CD4-positive, alpha-beta T cell treated with Interleukin-6 at 100 ng/mL for 8 hours (primary cell): ENCODE data around the gene YES1.
A peak's percentile ranks its signal among the peaks of the same experiment; 100 is the strongest.

Experiments used
- DNase-seq: peaks from one replicate; pipeline ENCODE4 v3.0.0-alpha.2; 2020; ENCODE audit warnings: mixed read lengths, low spot score

The YES1 gene

GRCh38 chr18:725646-726045 lies 86.4 kb downstream of the YES1 start:
- no peak for DNase-seq

GRCh38 chr18:723541-724080 lies 88.4 kb downstream of the YES1 start:
- DNase-seq, result no peak

DNA sequence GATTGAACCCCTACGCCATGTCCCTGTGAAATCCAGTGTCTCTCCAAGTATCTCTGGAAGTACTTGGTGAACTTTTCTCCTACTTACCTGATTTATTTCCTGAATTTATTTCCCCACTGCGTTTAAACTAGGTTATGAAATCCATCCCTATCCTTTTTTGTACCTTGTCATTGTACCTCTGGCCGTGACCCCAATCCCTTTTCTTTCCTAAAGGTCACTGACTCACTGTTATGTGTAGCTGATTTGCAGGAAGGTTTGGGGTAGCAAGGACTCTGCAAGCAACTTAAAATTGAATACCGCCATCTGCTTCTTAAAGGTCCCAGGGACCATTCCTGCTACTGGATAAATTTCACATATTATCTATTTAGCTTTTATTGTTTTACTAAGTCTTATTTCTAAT lies 95.0 kb downstream of the YES1 start:
- DNase-seq, result no peak

GRCh38 chr18:715626-716025 lies 96.4 kb downstream of the YES1 start:
- DNase-seq, result no peak

DNA sequence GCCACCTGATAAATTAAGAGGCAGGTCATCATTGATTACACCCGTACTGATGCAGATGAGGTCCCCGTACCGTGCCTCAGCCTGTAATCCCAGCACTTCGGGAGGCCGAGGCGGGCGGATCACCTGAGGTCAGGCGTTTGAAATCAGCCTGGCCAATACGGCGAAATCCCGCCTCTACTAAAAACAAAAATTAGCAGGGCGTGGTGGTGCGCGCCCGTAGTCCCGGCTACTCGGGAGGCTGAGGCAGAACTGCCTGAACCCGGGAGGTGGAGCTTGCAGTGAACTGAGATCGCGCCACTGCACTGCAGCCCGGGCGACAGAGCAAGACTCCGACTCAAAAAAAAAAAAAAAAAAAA lies 98.9 kb downstream of the YES1 start:
- DNase-seq, result no peak

DNA sequence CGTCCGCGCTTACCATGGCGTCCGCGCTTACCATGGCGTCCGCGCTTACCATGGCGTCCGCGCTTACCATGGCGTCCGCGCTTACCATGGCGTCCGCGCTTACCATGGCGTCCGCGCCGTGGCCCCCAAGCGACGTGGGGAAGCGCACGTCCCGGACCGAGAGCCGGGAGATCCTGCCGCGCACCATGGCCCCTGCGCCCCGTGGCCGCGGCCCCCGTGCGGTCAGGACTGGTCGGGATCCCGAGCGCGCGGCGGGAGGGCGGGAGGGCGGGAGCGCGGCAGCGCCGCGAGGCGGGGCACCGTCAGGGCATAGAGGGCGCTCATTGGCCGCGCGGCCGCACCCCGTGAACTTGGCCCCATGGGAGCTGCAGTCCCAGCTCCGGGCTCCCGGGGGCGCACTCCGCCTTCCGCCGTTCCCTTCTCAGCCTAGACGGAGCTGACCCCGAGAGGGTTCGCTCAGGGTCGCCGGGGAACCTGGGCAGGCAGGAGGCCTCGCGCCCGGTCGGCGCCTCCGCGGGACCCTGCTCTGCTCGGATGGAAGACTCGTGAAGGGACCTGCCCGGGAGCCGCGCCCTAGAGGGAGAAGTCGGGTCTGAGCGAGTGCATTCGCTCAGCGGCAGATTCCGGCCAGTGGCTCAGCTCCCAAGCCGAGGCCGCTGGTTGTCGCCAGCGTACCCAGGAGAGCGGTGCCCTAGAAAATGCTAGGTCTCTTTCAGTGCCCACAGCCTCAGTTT lies 99.5 kb downstream of the YES1 start, which contains the start of gene ENOSF1:
TSS of gene ENOSF1 (minus strand) at position 230 of the 734 bp plus-strand sequence. CDS start at position 187, 43 bp downstream.
- peak; percentile 74 for DNase-seq

GRCh38 chr18:711657-712400 lies 100.2 kb downstream of the YES1 start:
- peak; percentile 65 for DNase-seq

DNA sequence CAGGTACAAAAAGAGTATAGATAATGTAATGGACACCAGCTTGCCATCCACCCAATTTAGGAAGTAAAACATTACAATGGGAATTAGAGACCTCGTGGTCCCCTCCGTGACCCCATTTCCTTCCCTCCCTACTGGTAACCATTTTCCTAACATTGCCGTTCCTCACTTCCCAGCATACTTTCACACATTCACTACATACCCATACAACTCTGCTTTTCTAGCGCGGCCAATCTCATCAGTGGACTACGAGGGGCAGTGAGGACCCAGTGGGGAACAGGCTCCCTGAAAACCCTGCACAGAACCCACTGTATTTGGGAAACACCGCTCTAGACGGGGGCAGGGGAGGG lies 100.8 kb downstream of the YES1 start:
- no peak for DNase-seq

DNA sequence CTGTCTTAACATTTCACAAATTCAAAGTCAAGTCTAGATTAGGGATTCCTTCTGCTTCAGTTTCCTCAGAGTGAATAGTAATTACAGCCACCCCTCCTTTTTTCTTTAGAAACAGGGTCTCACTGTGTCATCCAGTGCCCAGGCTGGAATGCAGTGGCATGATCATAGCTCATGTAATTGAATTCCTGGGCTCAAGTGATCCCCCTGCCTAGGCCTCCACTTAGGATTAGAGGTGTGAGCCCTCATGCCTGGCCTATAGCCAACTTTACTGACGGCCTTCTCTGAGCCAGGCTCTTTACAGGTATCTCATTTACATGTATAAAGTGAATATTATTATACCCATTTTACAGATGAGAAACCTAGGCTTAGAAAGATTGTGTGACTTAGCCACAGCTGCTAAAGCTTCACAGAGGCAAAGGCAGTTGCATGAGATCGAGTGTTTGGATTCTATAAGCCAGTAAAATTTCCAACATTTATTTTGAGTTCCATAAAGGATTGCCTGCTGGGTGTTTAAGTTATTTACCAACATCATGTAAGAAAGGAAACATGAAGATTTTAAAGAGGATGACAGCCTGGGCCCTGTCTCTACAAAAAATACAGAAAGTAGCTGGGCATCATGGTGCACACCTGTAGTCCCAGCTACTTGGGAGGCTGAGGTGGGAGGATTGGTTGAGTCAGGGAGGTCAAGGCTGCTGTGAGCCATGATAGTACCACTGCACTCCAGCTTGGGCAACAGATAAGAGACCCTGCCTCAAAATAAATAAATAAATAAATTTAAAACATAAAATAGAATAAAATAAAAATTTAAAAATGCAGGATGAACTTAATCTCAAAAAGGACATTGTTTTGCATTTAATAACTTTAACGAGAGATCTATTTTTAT lies 101.4 kb downstream of the YES1 start:
- no peak for DNase-seq

DNA sequence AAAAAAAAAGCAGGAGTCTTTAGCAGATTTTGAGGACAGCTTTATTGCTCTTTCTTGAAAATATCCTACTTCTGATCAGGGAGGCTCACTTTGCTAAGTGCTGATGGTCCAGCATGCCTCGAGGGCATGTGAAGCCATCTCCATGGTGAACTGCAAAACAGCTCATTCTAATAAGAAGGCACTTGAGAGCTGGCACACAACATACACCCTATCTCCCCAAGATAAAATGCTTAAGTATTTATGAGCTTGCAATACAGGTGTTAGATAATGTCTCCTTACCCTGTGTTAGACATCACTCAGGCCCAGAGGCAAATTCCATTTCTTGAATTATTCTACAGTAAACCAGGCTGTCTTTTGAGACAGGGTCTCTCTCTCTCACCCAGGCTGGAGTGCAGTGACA lies 102.3 kb downstream of the YES1 start:
- DNase-seq, result no peak

DNA sequence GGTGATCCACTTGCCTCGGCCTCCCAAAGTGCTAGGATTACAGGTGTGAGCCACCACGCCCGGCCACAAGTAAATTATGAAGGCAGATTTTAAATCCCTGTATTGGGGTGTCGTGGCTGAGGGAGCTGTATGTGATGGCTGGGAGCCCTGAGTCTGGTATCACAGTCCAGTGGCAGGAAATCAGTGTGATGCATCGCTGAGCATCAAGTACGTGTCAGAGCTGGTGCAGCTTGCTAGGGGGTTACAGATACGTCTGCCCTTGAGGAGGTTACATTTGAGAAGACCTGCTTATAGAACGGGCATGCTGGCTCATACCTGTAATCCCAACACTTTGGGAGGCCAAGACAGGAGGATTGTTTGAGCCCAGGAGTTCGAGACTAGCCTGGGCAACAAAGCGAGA lies 103.9 kb downstream of the YES1 start:
- DNase-seq, result no peak

DNA sequence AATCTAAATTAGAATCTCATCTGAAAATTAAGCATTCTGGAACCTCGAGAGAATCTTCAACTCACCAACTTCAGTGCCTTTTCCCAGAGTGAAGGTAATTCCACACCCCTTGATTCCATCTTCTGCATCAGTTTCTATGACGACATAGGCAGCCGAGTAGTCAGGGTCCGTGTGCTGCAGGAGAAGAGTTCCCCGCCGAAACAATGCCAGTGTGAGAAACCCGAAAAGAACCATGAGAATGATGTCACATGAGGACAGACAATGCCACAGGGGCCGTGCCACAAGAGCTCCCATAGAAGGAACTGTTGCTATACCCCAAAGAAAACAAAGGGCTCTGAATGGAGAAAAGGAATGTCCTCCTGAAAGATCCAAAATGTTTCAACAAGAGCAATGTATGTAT lies 105.6 kb downstream of the YES1 start:
- no peak for DNase-seq

- DNase-seq, result no peak
Observed at GRCh38 chr18:703213-703967, 108.7 kb downstream of the YES1 start.

DNA sequence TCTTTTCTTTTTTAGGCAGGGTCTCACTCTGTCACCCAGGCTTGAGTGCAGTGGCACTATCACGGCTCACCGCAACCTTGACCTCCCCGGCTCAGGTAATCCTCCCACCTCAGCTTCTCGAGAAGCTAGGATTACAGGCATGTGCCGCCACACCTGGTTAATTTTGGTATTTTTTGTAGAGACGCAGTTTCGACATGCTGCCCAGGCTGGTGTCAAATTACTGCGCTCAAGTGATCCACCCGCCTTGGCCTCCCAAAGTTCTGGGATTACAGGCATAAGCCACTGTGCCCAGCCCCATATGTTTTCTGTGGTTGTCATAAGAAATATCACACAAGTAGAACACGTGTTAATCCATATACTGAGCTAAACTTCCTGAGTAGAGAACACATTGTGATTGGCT lies 114.2 kb downstream of the YES1 start:
- no peak for DNase-seq

DNA sequence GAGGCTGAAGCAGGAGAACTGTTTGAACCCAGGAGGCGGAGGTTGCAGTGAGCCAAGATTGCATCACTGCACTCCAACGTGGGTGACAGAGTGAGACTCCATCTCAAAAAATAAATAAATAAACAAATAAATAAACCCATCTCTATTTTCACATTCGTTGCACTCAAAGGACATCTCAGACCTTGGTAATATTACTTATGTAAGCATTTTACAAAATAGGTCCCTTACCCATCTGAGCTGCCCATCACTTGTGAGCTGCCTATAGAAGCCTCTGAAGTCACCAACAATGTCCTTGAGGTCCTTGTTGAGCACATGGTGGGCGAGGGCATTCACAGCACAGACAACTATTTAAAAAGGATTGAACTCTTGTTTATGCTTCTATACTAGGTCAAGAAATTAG lies 115.0 kb downstream of the YES1 start:
- no peak for DNase-seq

DNA sequence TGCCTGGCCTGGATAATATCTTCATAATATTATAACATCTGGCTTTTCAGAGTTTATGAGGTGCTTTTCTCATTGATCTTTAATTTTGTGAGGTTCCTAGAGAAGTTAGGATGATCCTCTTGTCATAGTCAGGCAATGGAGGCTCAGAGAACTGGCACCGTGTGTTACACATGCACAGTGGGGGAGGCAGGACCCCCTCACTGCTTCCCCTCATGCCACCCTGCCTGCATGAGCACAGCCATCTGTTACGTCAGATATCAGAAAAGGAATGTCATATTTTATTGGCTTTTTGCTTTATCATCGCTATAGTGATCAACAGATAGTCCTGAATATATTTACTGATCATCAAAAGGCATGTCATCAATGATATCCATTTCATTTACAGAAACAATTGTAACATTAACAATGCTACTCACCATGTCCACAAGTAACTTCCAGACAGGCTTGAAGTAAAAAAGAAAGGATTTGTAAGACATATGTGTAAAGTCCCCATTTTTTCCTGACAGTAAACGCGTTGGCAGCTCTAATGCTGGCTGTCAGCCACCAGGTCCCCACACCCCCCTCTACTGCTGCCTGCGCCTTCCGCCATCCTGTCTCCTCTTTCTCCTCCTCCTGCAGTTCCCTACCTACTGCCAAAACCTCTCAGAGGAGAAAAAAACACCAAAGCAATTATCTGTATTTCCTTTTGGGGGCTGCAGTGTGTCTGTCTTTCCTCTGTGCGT lies 118.4 kb downstream of the YES1 start:
- DNase-seq, result no peak

- DNase-seq, result no peak
Observed at GRCh38 chr18:692824-693223, 119.2 kb downstream of the YES1 start.

GRCh38 chr18:688323-688722 lies 123.7 kb downstream of the YES1 start:
- DNase-seq, result no peak

DNA sequence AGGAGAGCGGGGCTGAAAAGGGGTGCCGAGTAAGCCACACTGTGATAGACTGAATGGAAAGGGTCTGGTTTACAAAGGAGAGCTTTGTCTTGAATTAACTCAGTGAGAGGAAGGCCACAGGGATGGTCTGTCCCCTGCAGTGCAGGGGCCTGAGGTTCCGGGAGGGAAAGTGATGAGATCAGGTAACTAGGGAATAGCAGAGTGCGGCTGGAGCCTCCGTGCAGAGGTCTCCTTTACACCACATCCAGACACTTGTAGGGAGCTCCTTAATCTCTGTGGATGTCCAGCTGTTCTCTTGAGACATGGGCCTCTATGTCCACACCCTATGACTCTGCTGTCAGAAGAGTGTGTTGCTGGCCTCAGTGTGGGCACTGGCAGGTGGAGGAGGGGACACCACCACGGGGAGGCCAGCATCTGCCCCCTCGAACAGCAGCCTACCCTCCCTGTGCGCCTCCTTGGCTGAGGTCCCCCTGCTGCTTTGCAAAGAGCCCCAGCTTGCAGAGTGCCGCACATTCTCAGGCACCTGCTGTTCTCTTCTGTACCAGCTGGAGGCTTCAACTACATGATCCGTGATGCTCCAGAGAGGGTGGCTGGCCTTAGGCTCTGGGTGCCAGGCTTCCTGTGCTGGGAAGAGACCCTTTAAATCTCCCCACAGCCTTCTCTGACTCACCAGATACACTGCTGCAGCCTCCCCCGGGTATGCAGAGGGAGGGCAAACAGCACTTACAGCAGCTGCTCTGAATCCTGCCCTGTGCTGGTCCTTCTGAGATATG lies 125.5 kb downstream of the YES1 start:
- no peak for DNase-seq

DNA sequence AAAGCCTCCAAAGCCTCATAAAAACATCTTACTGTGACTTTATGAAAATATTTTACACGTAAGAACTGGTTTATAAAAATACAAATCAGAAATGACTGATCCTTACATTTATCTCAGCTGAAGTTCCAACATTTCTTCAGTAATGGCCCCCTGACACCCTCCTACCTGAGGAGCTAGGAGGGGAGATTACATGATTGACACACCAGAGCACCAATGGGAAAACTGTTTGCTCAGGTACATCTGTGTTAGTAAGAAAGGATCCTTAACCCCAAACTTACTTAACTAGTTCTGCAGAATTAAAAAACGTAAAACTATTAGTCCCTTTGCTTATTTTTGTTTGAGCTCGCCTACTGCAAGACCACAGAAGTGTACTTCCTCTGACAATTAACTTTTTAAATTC lies 126.6 kb downstream of the YES1 start:
- no peak for DNase-seq
